MM.1S (cell line): Measurements from ENCODE around the gene ANKS1B.
A peak's percentile ranks its signal among the peaks of the same experiment; 100 is the strongest.
"Not testable (repeated sequence)": the region's sequence is repeated elsewhere in the genome, so short reads cannot be mapped to it uniquely, and the experiment has no call there.

Experiments
- DNase-seq: peaks from one replicate; pipeline ENCODE4 v3.0.0-alpha.2; 2015
- H2AFZ ChIP-seq: fragments of 300-600 bp; sonication (generic); 2 replicates; pipeline ENCODE4 v1.6.0; 2016; ENCODE audit warnings: antibody characterized with exemption, low read length
- H3F3A ChIP-seq: fragments of 300-600 bp; sonication (generic); 2 replicates; pipeline ENCODE4 v1.6.1; 2016; ENCODE audit warnings: mild to moderate bottlenecking, antibody characterized with exemption, low read length, moderate library complexity, mixed read lengths; ENCODE audit not compliant: insufficient read depth
- H3K27ac ChIP-seq: fragments of 300-600 bp; sonication (generic); 2 replicates; pipeline ENCODE4 v1.5.1; 2016; ENCODE audit warnings: mild to moderate bottlenecking, low read length
- H3K27me3 ChIP-seq: fragments of 300-600 bp; sonication (generic); replicated peaks from 2 replicates; pipeline ENCODE4 v1.6.0; 2016; ENCODE audit warnings: low read length; ENCODE audit not compliant: insufficient read depth
- H3K36me3 ChIP-seq: fragments of 300-600 bp; sonication (generic); replicated peaks from 2 replicates; pipeline ENCODE4 v1.6.1; 2016; ENCODE audit warnings: mild to moderate bottlenecking, low read length, mixed read lengths; ENCODE audit not compliant: insufficient read depth
- H3K4me1 ChIP-seq: fragments of 300-600 bp; sonication (generic); 2 replicates; pipeline ENCODE4 v1.6.1; 2016; ENCODE audit warnings: low read length, mixed read lengths
- H3K4me2 ChIP-seq: fragments of 300-600 bp; sonication (generic); 2 replicates; pipeline ENCODE4 v1.6.0; 2016; ENCODE audit warnings: low read depth, low read length
- H3K4me3 ChIP-seq: fragments of 300-600 bp; sonication (generic); 2 replicates; pipeline ENCODE4 v1.5.1; 2016; ENCODE audit warnings: low read length, mixed read lengths
- H3K79me2 ChIP-seq: fragments of 300-600 bp; sonication (generic); 2 replicates; pipeline ENCODE4 v1.6.1; 2016; ENCODE audit warnings: mixed run types, low read length, mixed read lengths
- H3K9ac ChIP-seq: fragments of 300-600 bp; sonication (generic); 2 replicates; pipeline ENCODE4 v1.6.1; 2016; ENCODE audit warnings: low read length, mixed read lengths
- H3K9me2 ChIP-seq: fragments of 300-600 bp; sonication (generic); replicated peaks from 2 replicates; pipeline ENCODE4 v1.6.1; 2016; ENCODE audit warnings: mild to moderate bottlenecking, low read length, mixed read lengths; ENCODE audit not compliant: insufficient read depth
- H3K9me3 ChIP-seq: fragments of 300-600 bp; sonication (generic); replicated peaks from 2 replicates; pipeline ENCODE4 v1.6.1; 2016; ENCODE audit warnings: mild to moderate bottlenecking, low read length, mixed read lengths; ENCODE audit not compliant: insufficient read depth
- H4K20me1 ChIP-seq: fragments of 300-600 bp; sonication (generic); 2 replicates; pipeline ENCODE4 v1.6.1; 2016; ENCODE audit warnings: mild to moderate bottlenecking, low read length, moderate library complexity, mixed read lengths; ENCODE audit not compliant: insufficient read depth
- EZH2 ChIP-seq: fragments of 300-600 bp; sonication (generic); optimal IDR thresholded peaks from 2 replicates; pipeline ENCODE3; 2017; ENCODE audit warnings: low read depth, mild to moderate bottlenecking, antibody characterized with exemption, low read length, mixed read lengths
- EZH2phosphoT487 ChIP-seq: fragments of 300-600 bp; sonication (generic); IDR thresholded peaks from 2 replicates; pipeline ENCODE4 v1.6.1; 2018; ENCODE audit warnings: antibody characterized with exemption, low read length
- TF ChIP-seq, protein P1 (sequence below): fragments of 300-600 bp; sonication (generic); IDR thresholded peaks from 2 replicates; pipeline ENCODE4 v1.5.1; 2016; ENCODE audit warnings: antibody characterized with exemption, low read length, mixed read lengths

ANKS1B gene

DNA sequence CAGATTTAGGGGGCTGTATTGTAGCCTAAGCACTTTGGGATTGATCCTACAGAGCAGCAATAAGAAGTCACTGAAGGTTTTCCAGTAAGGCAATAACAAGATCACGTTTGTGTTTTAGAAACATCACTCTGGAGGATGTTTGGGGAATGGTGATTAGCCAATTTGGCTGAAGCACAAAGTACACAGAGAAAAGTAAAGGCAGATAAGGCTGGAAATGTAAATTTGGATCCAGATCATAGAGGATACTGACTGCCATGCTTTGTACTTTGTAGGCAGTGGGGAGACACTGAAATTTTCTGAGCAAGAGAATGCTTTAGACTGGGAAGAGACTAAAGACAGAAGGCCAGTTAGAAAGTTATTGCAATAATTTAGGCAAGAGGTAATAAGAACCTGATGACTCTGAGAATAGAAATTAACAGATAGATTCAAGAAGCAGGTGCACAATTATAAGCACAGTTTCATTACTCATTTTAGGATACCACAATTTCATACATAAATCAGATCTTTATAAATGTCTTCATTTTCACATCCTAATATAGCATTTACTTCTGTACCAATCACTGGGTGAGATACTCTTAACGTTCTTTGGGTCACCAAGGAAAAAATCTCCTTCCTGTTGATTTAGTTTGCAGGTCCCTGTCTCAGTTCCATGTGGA is 651.7 kb downstream of the ANKS1B start:
- Histone ChIP-seq H3K79me2 (no peaks in the 10 kb centered on the region), H3K36me3 (no peaks in the 10 kb centered on the region), H3K27me3 (no peaks in the 10 kb centered on the region), H4K20me1 (no peaks in the 10 kb centered on the region), H3K4me1 (peaks cover 17% of the 10 kb centered on the region), H3K9me3 (no peaks in the 10 kb centered on the region), H3K4me2 (peak overlapping the region; percentile 29), H3K4me3 (no peak overlapping the region), H3F3A (peaks cover 10% of the 10 kb centered on the region), H3K9me2 (no peaks in the 10 kb centered on the region), H3K27ac (peak overlapping the region; percentile 50; the same call in 1 of the 2 replicates), H3K9ac (no peak overlapping the region), H2AFZ (0 out of 2 replicates have a peak overlapping the region, but pooled peaks have one; percentile 47)
- peak; percentile 12 for DNase-seq
- no peak for TF ChIP-seq EZH2phosphoT487
- TF ChIP-seq EZH2: no peak
- TF ChIP-seq, protein P1, sequence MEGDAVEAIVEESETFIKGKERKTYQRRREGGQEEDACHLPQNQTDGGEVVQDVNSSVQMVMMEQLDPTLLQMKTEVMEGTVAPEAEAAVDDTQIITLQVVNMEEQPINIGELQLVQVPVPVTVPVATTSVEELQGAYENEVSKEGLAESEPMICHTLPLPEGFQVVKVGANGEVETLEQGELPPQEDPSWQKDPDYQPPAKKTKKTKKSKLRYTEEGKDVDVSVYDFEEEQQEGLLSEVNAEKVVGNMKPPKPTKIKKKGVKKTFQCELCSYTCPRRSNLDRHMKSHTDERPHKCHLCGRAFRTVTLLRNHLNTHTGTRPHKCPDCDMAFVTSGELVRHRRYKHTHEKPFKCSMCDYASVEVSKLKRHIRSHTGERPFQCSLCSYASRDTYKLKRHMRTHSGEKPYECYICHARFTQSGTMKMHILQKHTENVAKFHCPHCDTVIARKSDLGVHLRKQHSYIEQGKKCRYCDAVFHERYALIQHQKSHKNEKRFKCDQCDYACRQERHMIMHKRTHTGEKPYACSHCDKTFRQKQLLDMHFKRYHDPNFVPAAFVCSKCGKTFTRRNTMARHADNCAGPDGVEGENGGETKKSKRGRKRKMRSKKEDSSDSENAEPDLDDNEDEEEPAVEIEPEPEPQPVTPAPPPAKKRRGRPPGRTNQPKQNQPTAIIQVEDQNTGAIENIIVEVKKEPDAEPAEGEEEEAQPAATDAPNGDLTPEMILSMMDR: no peak

DNA sequence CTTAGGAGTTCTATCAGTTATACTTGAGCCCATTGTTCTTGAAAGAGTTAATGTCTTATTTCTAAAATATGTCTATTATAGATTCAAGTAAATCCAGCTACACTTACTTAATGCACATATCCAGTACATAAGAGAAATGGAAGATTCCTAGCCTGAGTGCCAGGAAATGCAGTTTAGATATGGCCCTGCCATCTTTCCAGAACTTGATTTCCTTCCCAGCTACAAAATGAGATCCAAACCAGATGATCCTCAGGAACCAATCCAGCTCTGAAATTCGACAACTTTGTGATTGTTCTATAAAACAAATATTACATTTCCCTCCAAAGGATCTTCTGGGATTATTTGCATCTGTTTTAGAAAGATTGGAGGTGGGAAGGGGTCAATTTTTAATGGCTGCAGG is 654.5 kb downstream of the ANKS1B start:
- Histone ChIP-seq H4K20me1 (no peaks in the 10 kb centered on the region), H3K9me3 (no peaks in the 10 kb centered on the region), H2AFZ (no peak overlapping the region), H3K27me3 (no peaks in the 10 kb centered on the region), H3K4me2 (no peak overlapping the region), H3K4me3 (no peak overlapping the region), H3K36me3 (no peaks in the 10 kb centered on the region), H3K9ac (no peak overlapping the region), H3K9me2 (no peaks in the 10 kb centered on the region), H3K27ac (no peak overlapping the region), H3F3A (peaks cover 10% of the 10 kb centered on the region), H3K79me2 (no peaks in the 10 kb centered on the region), H3K4me1 (peaks cover 17% of the 10 kb centered on the region)
- TF ChIP-seq, protein P1: no peak
- TF ChIP-seq EZH2: no peak
- no peak for DNase-seq

DNA sequence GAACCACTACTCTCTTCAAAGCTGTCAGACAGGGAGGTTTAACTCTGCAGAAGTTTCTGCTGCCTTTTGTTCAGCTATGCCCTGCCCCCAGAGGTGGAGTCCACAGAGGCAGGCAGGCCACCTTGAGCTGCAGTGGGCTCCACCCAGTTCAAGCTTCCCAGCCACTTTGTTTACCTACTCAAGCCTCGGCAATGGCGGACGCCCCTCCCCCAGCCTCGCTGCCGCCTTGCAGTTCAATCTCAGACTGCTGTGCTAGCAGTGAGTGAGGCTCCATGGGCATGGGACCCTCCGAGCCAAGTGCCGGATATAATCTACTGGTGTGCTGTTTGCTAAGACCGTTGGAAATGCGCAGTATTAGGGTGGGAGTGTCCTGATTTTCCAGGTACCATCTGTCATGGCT is 663.5 kb downstream of the ANKS1B start:
- not testable (repeated sequence) for H3F3A ChIP-seq, H3K4me1 ChIP-seq, H3K9me3 ChIP-seq, H3K4me2 ChIP-seq, H3K9ac ChIP-seq, H4K20me1 ChIP-seq, H3K27me3 ChIP-seq, H2AFZ ChIP-seq, H3K4me3 ChIP-seq, H3K9me2 ChIP-seq, H3K79me2 ChIP-seq, DNase-seq, H3K36me3 ChIP-seq, H3K27ac ChIP-seq

DNA sequence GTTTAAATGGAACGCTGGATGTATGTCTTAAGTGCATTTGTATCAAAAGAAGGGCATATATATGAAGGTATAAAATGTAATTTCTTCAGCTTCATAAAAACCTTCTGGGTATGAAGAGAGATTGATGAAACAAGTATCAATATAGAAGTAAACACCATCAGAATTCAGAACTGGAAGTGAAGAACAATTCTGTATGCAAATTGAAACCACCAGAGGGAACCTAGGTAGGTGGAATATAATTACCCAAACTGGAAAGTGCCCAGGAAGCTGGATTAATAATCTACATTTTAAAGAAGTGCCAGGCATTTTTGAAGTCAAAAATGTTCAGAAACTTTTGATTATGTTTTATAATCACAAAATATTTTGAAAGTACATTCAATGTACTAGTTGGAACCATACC is 673.4 kb downstream of the ANKS1B start:
- no peak overlapping the region for H3K27ac ChIP-seq
- no peaks in the 10 kb centered on the region for H3K79me2 ChIP-seq
- no peaks in the 10 kb centered on the region for H3K36me3 ChIP-seq
- H3F3A ChIP-seq: no peaks in the 10 kb centered on the region
- no peaks in the 10 kb centered on the region for H3K4me1 ChIP-seq
- no peaks in the 10 kb centered on the region for H4K20me1 ChIP-seq
- no peaks in the 10 kb centered on the region for H3K9me3 ChIP-seq
- no peaks in the 10 kb centered on the region for H3K27me3 ChIP-seq
- no peak for DNase-seq
- no peak overlapping the region for H2AFZ ChIP-seq
- no peak overlapping the region for H3K9ac ChIP-seq
- TF ChIP-seq, protein P1: 0 out of 2 replicates have a peak, but pooled peaks have one; percentile 6
- no peak for TF ChIP-seq EZH2
- H3K4me2 ChIP-seq: no peak overlapping the region
- no peaks in the 10 kb centered on the region for H3K9me2 ChIP-seq
- no peak overlapping the region for H3K4me3 ChIP-seq
